ENCODE measurements around the gene PPP2R5C.

DNA sequence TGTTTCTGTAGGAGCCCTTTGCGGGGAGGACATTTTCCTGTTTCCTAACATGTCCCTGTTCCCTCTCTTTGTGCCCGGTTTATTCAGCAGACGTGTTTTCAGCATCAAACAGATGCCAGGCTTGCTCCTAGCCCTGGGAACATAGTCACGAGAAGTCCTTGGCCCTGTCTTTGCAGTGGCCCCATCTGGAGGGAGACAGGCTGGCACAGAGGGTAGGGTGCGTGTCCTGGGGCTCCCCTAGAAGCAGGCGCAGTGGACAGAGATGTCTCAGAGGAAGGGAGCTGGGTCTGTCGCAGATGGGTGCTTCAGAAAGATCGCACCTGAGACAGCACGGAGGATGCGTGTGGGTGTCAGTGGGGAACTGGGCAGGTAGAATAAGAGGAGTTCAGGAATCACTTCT, 127.9 kb downstream of the PPP2R5C start:
- no peak for TF ChIP-seq POLR2A (IDR thresholded peaks at IDR 0.05; ENCODE audit: low read depth, low read length)
- no peak for TF ChIP-seq RFX5 (IDR thresholded peaks at IDR 0.05; ENCODE audit: low read depth, low read length)
- TF ChIP-seq, protein P1, sequence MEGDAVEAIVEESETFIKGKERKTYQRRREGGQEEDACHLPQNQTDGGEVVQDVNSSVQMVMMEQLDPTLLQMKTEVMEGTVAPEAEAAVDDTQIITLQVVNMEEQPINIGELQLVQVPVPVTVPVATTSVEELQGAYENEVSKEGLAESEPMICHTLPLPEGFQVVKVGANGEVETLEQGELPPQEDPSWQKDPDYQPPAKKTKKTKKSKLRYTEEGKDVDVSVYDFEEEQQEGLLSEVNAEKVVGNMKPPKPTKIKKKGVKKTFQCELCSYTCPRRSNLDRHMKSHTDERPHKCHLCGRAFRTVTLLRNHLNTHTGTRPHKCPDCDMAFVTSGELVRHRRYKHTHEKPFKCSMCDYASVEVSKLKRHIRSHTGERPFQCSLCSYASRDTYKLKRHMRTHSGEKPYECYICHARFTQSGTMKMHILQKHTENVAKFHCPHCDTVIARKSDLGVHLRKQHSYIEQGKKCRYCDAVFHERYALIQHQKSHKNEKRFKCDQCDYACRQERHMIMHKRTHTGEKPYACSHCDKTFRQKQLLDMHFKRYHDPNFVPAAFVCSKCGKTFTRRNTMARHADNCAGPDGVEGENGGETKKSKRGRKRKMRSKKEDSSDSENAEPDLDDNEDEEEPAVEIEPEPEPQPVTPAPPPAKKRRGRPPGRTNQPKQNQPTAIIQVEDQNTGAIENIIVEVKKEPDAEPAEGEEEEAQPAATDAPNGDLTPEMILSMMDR (conservative IDR thresholded peaks at IDR 0.05; ENCODE audit: low read depth, low read length) = no peak
